CD4-positive, alpha-beta T cell treated with Interleukin-17A for 4 hours (primary cell): ENCODE measurements around the gene TENM3.

Experiments
- DNase-seq: peaks from one replicate; pipeline ENCODE4 v3.0.0-alpha.2; 2020; ENCODE audit warnings: mixed read lengths

Gene TENM3

GRCh38 chr4:182291597-182292270, 48.5 kb downstream of the TENM3 start:
- no peak for DNase-seq

DNA sequence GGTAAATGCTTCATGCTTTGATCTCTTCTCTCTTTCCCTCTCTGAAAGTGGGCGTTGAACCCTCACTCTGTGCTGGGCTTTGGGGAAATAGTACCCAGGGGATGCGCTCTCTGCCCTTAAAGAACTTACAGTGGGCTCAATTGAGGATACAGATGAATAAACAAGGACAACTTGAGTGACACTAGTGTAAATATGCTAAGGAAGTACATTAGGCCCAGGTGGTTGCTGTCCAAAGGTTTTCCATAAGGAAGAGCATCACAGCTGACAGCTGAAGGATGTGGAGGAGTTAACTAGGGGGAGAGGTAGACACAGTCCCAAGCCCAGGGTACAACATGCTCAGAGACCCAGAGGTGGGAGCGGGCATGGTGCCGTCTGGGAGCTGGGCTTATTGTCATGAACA, 49.4 kb downstream of the TENM3 start:
- DNase-seq = no peak

GRCh38 chr4:182293691-182294255, 50.6 kb downstream of the TENM3 start:
- DNase-seq = no peak

DNA sequence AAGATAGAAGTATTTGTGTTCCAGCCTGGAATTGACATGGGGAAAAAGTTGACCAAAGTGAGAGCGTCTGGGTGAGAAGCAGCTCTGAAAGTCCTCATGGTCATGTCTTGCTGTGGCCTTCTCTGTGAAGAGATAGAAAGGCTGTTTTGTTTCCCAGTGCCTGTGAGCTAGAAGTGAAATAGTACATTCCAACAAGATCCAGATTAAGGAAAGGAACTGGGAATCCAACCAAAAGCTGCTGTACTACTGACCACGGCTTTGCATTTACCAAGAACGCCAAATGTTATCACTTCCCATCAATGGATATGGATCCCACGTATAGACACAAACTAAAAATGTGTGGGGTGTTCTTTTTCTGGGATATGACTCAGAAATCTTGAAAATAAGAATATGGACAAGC, 51.2 kb downstream of the TENM3 start:
- no peak for DNase-seq

DNA sequence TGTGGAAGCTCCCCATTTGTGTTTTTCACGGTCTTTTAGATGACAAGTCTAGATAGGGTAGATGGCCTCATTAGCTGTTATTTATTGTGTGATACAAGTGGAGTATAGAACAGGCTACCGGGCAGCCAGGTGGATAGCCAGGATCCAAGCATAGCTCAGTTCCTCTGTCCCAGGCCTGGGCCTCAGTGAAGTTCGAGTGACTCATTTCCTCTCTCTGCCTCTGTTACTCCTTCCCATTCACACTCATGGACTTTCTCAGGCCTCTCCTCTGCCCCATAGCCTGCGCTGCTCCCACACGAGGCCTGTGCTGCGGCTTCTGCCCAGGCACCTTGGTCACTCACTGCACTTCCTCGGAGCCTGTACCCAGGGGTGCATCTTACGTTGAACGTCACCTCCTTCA, 54.5 kb downstream of the TENM3 start:
- DNase-seq = no peak

DNA sequence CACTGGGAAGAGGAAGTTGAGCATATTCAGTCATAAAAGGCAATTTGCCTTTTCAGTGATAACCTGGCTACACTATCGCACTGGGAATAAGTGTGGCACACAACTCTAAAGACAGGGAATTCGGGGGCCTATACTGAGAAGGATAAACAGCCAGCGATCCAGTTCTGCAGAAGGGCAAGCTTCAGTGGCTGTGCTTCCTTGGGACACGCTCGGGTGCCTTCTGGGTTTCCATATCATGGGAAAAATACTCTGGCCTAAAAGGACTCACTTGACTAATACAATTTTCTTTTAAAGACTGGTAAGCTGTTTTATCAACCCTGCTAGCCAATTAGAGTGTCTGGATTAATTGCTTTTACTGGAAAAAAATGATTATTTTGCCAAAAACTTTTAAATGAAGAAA, 58.5 kb downstream of the TENM3 start:
- DNase-seq = no peak

DNA sequence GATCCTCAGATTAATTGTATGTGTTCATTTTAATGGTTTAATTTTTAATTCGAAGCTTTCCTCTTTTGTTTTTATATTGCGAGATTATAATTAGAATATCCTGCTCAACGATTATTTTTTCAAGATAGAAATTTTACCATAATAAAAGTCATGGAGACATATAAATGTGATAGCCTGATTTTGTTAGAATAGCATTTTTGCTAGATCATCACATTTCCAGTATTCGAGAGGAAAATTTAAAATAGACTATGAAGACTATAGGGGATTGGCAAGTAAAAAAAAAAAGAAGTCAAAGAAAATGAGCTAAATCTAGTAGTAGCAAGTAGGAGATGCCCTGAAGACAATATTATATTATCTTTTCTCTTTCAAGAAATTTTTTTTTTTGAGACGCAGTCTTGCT, 60.6 kb downstream of the TENM3 start:
- DNase-seq = no peak

DNA sequence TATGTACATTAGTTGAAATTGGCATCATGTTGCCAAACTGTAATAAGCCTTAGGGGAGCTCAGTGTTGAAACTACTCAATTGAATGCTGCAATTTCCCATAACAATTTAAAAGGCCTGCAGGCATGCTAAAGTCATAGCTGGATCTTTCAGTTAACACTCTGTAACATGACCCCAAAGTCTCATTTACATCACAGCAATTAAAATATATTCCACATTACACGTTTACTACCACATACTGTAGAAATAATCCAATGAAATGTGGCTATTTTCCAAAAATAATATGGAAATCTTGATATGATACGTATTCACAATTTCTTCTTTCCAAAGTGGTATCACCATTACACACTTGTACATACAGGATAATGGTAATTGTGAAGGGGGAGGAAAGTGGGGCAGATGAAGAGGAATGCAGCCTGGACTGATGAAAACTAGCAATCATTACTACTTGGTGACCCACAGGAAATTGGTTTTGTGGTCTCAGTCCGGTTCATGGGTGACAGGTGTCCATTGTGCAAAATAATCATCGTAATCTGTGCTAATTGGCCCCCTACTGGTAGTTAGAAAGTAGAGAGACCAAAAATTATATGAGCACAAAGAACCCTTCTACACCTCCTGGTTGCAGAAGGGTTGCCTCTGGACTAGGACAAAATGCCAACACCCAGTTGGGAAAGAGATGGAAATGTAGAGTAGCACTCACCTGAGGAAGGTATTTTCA, 63.7 kb downstream of the TENM3 start:
- no peak for DNase-seq

GRCh38 chr4:182307746-182308145, 64.5 kb downstream of the TENM3 start:
- no peak for DNase-seq

GRCh38 chr4:182309877-182310276, 66.7 kb downstream of the TENM3 start:
- DNase-seq = no peak

DNA sequence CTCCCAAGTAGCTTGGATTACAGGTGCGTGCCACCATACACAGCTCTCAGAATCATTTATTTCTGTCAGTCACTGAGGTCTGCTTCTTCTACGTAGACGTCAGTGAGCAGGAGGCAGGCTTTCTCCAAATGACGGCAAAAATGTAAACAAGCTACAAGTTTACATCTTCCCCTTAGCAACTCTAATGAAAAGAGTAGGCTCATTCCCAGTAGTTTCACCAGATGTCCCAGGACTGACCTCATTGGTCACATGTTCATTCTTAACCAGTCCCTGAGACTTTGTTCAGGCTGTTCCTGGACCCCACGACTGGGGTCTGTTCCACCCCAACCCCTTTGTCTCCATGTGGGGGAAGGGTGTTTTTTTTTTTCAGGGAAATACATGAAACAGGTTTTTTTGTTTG, 67.1 kb downstream of the TENM3 start:
- DNase-seq = no peak

DNA sequence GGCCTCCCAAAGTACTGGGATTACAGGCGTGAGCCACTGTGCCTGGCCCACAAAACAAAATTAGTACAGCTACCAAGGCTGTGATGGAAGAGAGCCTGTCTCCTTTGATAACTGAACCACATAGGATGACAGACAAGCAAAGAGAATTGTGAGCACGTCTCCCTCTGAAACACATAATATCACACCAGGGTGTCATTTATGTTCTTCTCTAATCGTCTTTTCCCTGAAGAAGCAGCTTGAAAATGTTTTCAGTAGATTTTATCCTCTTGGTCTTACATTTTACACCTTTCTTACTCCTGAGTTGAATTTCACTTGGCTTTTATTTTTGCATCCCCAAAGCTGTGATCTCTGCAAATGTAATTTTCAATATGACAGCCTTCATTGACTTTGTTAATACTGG, 67.8 kb downstream of the TENM3 start:
- DNase-seq = no peak

GRCh38 chr4:182314537-182314936, 71.3 kb downstream of the TENM3 start:
- no peak for DNase-seq

DNA sequence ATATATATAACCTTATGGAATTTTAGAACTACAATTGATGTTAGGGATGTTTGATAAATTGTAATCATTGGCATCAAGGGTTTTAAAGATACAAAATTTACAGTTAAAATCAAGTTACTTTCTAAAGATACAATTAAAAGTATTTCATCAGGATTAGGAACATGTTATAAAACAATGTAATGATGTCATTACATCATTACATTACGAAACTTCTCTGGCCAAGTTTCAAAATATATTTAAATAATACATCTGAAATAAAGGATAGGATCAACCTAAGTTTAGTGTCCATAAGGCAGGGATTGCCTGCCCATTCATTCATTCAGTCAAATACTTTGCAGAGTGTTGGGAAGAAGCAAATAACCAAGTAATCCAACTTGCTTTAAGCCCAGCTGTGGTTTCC, 75.1 kb downstream of the TENM3 start:
- DNase-seq = no peak

DNA sequence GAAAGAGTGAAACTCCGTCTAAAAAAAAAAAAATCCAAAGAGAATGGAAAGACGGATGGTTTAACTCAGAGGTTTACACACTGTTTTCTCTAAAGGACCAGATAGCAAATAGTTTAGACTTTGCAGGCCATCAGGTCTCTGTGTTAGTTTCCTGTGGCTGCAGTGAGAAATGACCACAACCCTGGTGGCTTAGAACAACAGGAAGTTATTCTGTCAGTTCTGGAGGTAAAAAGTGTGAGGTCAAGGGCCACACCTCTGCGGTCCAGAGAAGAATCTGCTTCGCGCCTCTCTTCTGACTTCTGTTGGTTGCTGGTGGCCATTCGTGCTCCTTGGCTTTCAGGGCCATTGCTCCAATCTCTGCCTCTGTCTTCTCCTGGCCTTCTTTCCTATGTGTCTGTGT, 76.9 kb downstream of the TENM3 start:
- no peak for DNase-seq

DNA sequence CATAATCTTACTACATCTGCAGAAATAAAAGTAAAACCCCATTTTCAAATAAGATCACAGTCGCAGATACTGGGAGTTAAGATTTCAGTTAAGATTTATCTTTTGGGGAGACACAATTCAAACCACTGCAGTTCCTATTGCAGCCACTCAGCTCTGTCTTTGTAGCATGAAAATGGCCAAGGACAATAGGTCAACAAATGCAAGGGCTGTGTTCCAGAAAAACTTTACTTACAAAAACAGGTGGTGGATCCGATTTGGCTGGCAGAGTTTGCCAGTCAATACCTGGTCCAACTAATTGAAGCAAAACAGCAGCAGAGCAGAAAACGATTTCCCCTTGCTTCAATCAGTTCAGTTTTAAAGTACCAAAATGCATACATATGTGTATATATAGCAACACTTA, 77.4 kb downstream of the TENM3 start:
- no peak for DNase-seq

DNA sequence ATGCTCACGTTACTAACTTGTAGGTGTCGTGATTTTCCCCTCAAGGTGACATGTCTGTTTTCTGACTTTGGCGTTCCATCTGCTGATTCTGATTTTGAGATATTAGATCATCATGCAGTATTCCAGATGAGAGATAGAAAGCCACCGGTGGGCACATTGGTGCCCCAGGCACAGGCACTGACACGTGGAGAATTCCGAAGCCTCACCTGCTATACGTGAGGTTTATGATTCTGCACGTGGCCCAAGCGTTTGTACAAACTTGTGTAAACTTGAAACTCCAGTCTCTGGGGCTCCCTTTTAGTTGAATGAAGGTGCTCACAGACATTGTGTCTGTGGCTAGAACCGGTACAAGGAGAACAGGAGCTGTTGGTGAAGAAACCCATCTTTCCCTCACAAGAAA, 81.1 kb downstream of the TENM3 start:
- DNase-seq = no peak

GRCh38 chr4:182325397-182325796, 82.2 kb downstream of the TENM3 start:
- DNase-seq = no peak

- DNase-seq = no peak
Measured at GRCh38 chr4:182325848-182326255, 82.7 kb downstream of the TENM3 start.

DNA sequence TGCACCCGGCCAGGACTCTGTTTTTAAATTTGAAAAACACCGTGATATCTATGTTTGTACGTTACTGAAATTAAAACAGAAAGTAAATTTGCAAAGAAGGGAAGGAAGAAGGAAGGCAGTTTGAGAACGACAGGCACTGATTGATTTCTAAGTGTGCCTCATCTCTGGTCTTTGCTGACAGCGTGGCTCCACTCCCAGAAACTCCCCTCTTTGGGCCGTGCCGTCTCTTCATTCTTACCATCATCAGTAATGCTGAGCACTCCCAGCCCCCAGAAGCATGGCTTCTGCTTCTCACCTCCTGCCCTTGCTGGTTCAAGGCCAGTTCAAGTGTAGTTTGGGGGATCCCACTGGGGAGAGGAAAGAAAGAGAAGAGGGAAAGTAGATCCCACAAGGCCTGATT, 85.3 kb downstream of the TENM3 start:
- no peak for DNase-seq

DNA sequence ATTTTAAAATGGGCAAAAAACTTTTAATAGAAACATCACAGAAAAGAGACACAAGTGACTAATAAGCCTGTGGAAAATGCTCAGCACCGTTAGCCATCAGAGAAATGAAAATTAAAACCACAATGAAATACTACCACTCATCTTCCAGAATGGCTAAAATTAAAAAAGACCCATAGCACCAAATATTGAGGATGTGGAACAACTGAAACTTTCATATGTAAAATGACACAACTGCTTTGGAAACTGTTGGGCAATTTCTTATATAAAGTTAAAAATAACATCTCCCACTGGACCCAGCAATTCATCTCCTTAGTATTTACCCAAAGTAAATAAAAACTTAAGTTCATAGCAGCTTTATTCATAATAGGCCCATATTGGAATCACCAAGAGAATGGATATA, 94.2 kb downstream of the TENM3 start:
- DNase-seq = no peak

GRCh38 chr4:182338063-182338462, 94.9 kb downstream of the TENM3 start:
- no peak for DNase-seq

- DNase-seq = no peak
Measured at GRCh38 chr4:182338746-182339145, 95.5 kb downstream of the TENM3 start.

GRCh38 chr4:182339221-182339641, 96.0 kb downstream of the TENM3 start:
- DNase-seq = no peak

DNA sequence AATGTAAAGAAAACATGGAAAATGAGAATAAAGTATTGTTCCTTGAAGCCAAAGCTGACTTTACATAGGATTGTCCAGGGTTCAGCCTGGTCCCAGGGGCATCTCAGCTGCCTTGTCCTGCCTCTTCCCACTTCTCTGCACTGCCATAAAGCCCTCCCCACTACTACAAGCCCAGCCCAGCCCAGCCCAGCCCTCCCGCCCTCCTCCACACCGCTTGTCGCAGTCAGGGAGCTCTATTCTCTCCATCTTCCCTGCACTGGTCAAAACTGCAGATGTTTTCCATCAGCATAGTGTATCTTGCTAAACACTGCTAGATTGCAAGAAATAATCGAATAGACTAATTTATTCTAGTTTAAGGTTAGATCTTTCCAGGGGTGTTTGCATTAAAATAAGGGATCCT, 100.3 kb downstream of the TENM3 start:
- no peak for DNase-seq
